Measurements from ENCODE around the gene TREML2.

TREML2 gene

DNA sequence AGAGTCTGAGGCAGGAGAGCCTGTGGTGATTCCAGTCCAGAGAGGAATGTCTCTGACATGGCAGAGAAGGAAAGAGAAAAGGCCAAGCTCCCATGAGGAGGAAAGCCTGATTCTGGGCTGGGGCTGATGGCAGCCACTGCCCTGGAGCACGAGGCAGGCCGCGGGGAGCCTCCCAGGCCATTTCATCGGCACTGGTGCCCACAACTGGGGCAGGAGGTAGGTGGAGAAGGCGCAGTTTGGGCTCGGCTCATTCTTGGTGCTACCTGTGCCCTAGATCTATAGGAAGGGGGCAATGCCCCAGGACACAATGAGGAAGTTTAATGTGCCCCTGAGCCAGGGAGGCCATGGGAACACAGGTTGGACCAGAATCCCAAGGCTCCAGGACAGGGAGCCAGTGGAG lies 44.2 kb downstream of the TREML2 start:
- Histone ChIP-seq H3K27me3 (ENCODE audit: control insufficient read depth in 1 of 2, insufficient read depth in 1 of 2, low read length in 2 of 2) (peaks cover 8 to 34% of the 10 kb centered on the region in 2 experiments), H3K4me1 (ENCODE audit: control insufficient read depth, insufficient read depth, low read depth, low read length) (peaks cover 14% of the 10 kb centered on the region), H2BK120ac (ENCODE audit: low read depth, low read length) (no peak overlapping the region), H2BK12ac (ENCODE audit: low read length in 2 of 2) (no peak overlapping the region), H3K4me2 (ENCODE audit: low read length, poor library complexity, severe bottlenecking) (no peak overlapping the region), H4K91ac (ENCODE audit: low read length) (no peak overlapping the region), H3K14ac (ENCODE audit: low read length in 2 of 2) (no peak overlapping the region), H3K79me1 (replicated peaks; ENCODE audit: low read length, poor library complexity, severe bottlenecking) (no peaks in the 10 kb centered on the region), H2BK5ac (ENCODE audit: low read depth, low read length, poor library complexity, severe bottlenecking) (no peak overlapping the region), H3K9me3 (ENCODE audit: control insufficient read depth, low read length) (no peaks in the 10 kb centered on the region), H3K18ac (ENCODE audit: low read depth in 1 of 2, low read length in 2 of 2) (no peak overlapping the region), H3K4me3 (ENCODE audit: insufficient read depth in 1 of 2, low read depth in 1 of 2, low read length in 2 of 2) (no peak overlapping the region), H3K23ac (ENCODE audit: low read length in 2 of 2) (no peak overlapping the region), H2AFZ (ENCODE audit: low read depth, low read length) (no peak overlapping the region), H3K27ac (ENCODE audit: low read length, poor library complexity, severe bottlenecking) (no peak overlapping the region), H3K4ac (ENCODE audit: low read depth in 1 of 2, low read length in 2 of 2) (no peak overlapping the region), H4K8ac (ENCODE audit: low read length) (no peak overlapping the region), H2AK5ac (ENCODE audit: low read length, severe bottlenecking) (no peak overlapping the region), H3K9ac (ENCODE audit: low read length) (no peak overlapping the region), H2BK15ac (ENCODE audit: low read depth, poor library complexity, severe bottlenecking) (no peak overlapping the region), H3K36me3 (ENCODE audit: control insufficient read depth in 1 of 2, insufficient read depth in 2 of 2, low read depth in 1 of 2, low read length in 2 of 2) (peaks cover 0 to 9% of the 10 kb centered on the region in 2 experiments)
- DNase-seq, result no peak
- 93% methylated on average over 6 of the region's 6 CpGs for WGBS

DNA sequence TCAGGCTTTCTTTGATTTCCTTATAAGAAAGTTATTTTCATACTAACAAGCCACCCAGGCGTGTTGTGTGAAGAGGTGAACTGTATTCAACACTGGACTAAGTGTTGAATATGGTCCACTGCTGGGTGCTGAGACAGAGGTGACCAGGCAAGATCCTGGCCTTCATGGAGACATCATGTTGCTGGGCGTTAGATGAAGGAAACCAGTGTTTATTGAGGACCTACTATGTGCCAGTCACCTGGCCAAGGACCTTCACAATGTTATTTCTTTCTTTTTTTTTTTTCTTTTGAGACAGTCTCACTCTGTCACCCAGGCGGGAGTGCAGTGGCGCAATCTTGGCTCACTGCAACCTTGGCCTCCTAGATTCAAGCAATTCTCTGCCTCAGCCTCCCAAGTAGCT lies 44.9 kb downstream of the TREML2 start:
- DNase-seq, result no peak
- Histone ChIP-seq H3K9ac (ENCODE audit: low read length) (no peak overlapping the region), H3K18ac (ENCODE audit: low read depth in 1 of 2, low read length in 2 of 2) (no peak overlapping the region), H2AK5ac (ENCODE audit: low read length, severe bottlenecking) (no peak overlapping the region), H3K14ac (ENCODE audit: low read length in 2 of 2) (no peak overlapping the region), H3K79me1 (replicated peaks; ENCODE audit: low read length, poor library complexity, severe bottlenecking) (no peaks in the 10 kb centered on the region), H2AFZ (ENCODE audit: low read depth, low read length) (no peak overlapping the region), H2BK12ac (ENCODE audit: low read length in 2 of 2) (no peak overlapping the region), H3K4me2 (ENCODE audit: low read length, poor library complexity, severe bottlenecking) (no peak overlapping the region), H3K23ac (ENCODE audit: low read length in 2 of 2) (no peak overlapping the region), H2BK120ac (ENCODE audit: low read depth, low read length) (no peak overlapping the region), H2BK5ac (ENCODE audit: low read depth, low read length, poor library complexity, severe bottlenecking) (no peak overlapping the region), H3K27ac (ENCODE audit: low read length, poor library complexity, severe bottlenecking) (no peak overlapping the region), H3K4me1 (ENCODE audit: control insufficient read depth, insufficient read depth, low read depth, low read length) (peaks cover 12% of the 10 kb centered on the region), H4K91ac (ENCODE audit: low read length) (no peak overlapping the region), H3K4ac (ENCODE audit: low read depth in 1 of 2, low read length in 2 of 2) (no peak overlapping the region), H3K27me3 (ENCODE audit: control insufficient read depth in 1 of 2, insufficient read depth in 1 of 2, low read length in 2 of 2) (peaks cover 5 to 34% of the 10 kb centered on the region in 2 experiments), H3K9me3 (ENCODE audit: control insufficient read depth, low read length) (no peaks in the 10 kb centered on the region), H3K36me3 (ENCODE audit: control insufficient read depth in 1 of 2, insufficient read depth in 2 of 2, low read depth in 1 of 2, low read length in 2 of 2) (peaks cover 0 to 11% of the 10 kb centered on the region in 2 experiments), H4K8ac (ENCODE audit: low read length) (no peak overlapping the region), H2BK15ac (ENCODE audit: low read depth, poor library complexity, severe bottlenecking) (no peak overlapping the region), H3K4me3 (ENCODE audit: insufficient read depth in 1 of 2, low read depth in 1 of 2, low read length in 2 of 2) (no peak overlapping the region)
- WGBS, result 85% methylated on average over 4 of the region's 4 CpGs

DNA sequence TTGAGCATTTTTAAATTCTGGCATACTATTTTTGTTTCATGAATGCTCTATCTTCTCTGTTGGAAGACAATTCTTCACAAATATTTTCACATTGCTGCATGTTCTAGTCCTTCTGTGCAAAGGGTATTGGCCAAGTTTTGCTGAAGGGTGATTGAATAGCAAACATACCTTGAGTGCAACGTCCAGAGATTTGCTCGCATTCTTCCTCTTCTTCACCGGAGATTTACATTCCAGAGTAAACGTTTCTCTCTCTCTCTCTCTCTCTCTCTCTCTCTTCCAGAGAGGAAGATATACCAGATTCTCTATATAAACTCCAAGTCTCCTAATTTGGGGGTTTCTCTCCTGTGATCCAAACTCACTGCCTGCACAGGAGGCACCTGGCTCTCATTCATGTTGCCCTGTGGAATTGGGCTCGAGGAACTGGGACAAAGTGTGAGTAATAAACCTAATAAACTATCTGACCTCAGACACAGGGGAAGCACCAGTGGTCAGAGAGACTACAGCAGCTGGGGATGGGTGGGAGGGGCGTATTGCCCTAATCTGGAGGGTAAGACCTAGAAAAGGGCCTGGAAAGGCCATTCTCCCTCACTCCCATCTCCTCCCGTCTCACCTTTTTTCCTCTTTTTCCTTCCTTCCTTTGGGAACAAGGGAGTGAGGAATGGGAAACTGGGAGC lies 45.7 kb downstream of the TREML2 start:
- WGBS, result 54% methylated on average over 4 of the region's 7 CpGs
- Histone ChIP-seq H2AFZ (ENCODE audit: low read depth, low read length) (no peak overlapping the region), H3K4me1 (ENCODE audit: control insufficient read depth, insufficient read depth, low read depth, low read length) (peaks cover 12% of the 10 kb centered on the region), H3K27ac (ENCODE audit: low read length, poor library complexity, severe bottlenecking) (peak overlapping the region; percentile 52), H3K36me3 (ENCODE audit: control insufficient read depth in 1 of 2, insufficient read depth in 2 of 2, low read depth in 1 of 2, low read length in 2 of 2) (peaks cover 0 to 11% of the 10 kb centered on the region in 2 experiments), H3K27me3 (ENCODE audit: control insufficient read depth in 1 of 2, insufficient read depth in 1 of 2, low read length in 2 of 2) (peaks cover 5 to 27% of the 10 kb centered on the region in 2 experiments), H3K4me2 (ENCODE audit: low read length, poor library complexity, severe bottlenecking) (no peak overlapping the region), H3K14ac (ENCODE audit: low read length in 2 of 2) (no peak overlapping the region), H3K4ac (ENCODE audit: low read depth in 1 of 2, low read length in 2 of 2) (no peak overlapping the region), H3K4me3 (ENCODE audit: insufficient read depth in 1 of 2, low read depth in 1 of 2, low read length in 2 of 2) (no peak overlapping the region), H3K23ac (ENCODE audit: low read length in 2 of 2) (no peak overlapping the region), H3K9ac (ENCODE audit: low read length) (no peak overlapping the region), H2BK120ac (ENCODE audit: low read depth, low read length) (no peak overlapping the region), H4K91ac (ENCODE audit: low read length) (no peak overlapping the region), H2BK12ac (ENCODE audit: low read length in 2 of 2) (no peak overlapping the region), H2BK5ac (ENCODE audit: low read depth, low read length, poor library complexity, severe bottlenecking) (no peak overlapping the region), H3K9me3 (ENCODE audit: control insufficient read depth, low read length) (no peaks in the 10 kb centered on the region), H2AK5ac (ENCODE audit: low read length, severe bottlenecking) (no peak overlapping the region), H2BK15ac (ENCODE audit: low read depth, poor library complexity, severe bottlenecking) (no peak overlapping the region), H3K79me1 (replicated peaks; ENCODE audit: low read length, poor library complexity, severe bottlenecking) (no peaks in the 10 kb centered on the region), H3K18ac (ENCODE audit: low read depth in 1 of 2, low read length in 2 of 2) (no peak overlapping the region), H4K8ac (ENCODE audit: low read length) (no peak overlapping the region)
- DNase-seq, result peak; percentile 2

DNA sequence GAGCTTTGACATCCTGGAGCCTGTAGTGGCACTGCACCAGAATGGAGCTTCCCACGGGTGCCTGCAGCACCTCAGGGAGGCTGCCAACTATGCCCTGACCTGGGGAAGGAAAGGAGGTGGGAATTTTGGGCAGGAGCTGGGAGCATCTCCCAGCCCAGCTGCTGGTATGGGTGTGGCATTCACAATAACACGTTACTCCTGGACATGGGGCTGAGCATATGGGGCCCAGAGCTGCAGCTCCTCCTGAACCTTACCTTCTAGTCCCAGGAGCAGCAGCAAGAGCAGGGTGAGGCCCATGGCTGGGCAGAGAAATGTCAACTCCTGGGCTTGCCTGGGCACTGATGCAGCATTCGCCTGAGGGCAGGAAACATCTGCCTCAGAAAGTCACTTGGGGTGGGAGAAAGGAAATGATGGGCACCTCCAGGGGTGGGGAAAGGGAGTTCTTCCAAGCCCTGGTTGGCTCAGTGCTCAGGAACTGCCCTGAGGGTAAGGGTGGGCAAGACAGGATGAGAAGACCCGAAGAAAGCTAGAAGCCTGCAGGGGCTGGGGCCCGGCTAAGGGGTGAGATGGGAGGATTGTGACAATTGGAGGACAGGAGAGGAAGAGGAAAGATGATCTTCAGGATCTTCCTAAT lies 46.8 kb downstream of the TREML2 start, which contains the start of gene TREML1:
TREML1 (minus strand) TSS at position 356 of the 634 bp plus-strand sequence; CDS start at position 297, 59 bp downstream.
- no peak for DNase-seq
- no peak within 1 kb of the TSS for H3K4ac ChIP-seq (ENCODE audit: low read depth in 1 of 2, low read length in 2 of 2)
- no peak within 1 kb of the TSS for H3K27ac ChIP-seq (ENCODE audit: low read length, poor library complexity, severe bottlenecking)
- H3K18ac ChIP-seq (ENCODE audit: low read depth in 1 of 2, low read length in 2 of 2), result no peak within 1 kb of the TSS
- no peak within 1 kb of the TSS for H3K14ac ChIP-seq (ENCODE audit: low read length in 2 of 2)
- H3K4me3 ChIP-seq (ENCODE audit: insufficient read depth in 1 of 2, low read depth in 1 of 2, low read length in 2 of 2), result no peak within 1 kb of the TSS
- no peak within 1 kb of the TSS for H4K91ac ChIP-seq (ENCODE audit: low read length)
- no peak within 1 kb of the TSS for H2BK5ac ChIP-seq (ENCODE audit: low read depth, low read length, poor library complexity, severe bottlenecking)
- H2AK5ac ChIP-seq (ENCODE audit: low read length, severe bottlenecking), result no peak within 1 kb of the TSS
- H2AFZ ChIP-seq (ENCODE audit: low read depth, low read length), result no peak within 1 kb of the TSS
- no peak within 1 kb of the TSS for H3K9ac ChIP-seq (ENCODE audit: low read length)
- peaks cover 0 to 14% of the 10 kb centered on the region in 2 experiments for H3K36me3 ChIP-seq (ENCODE audit: control insufficient read depth in 1 of 2, insufficient read depth in 2 of 2, low read depth in 1 of 2, low read length in 2 of 2)
- peaks cover 5 to 23% of the 10 kb centered on the region in 2 experiments for H3K27me3 ChIP-seq (ENCODE audit: control insufficient read depth in 1 of 2, insufficient read depth in 1 of 2, low read length in 2 of 2)
- H4K8ac ChIP-seq (ENCODE audit: low read length), result no peak within 1 kb of the TSS
- H3K4me2 ChIP-seq (ENCODE audit: low read length, poor library complexity, severe bottlenecking), result no peak within 1 kb of the TSS
- H3K23ac ChIP-seq (ENCODE audit: low read length in 2 of 2), result no peak within 1 kb of the TSS
- peaks cover 12% of the 10 kb centered on the region for H3K4me1 ChIP-seq (ENCODE audit: control insufficient read depth, insufficient read depth, low read depth, low read length)
- no peaks in the 10 kb centered on the region for H3K79me1 ChIP-seq (replicated peaks; ENCODE audit: low read length, poor library complexity, severe bottlenecking)
- H2BK120ac ChIP-seq (ENCODE audit: low read depth, low read length), result no peak within 1 kb of the TSS
- H3K9me3 ChIP-seq (ENCODE audit: control insufficient read depth, low read length), result no peaks in the 10 kb centered on the region
- no peak within 1 kb of the TSS for H2BK12ac ChIP-seq (ENCODE audit: low read length in 2 of 2)
- WGBS, result 67% methylated on average over 5 of the region's 5 CpGs
- H2BK15ac ChIP-seq (ENCODE audit: low read depth, poor library complexity, severe bottlenecking), result no peak within 1 kb of the TSS

Measured in mesenchymal stem cell (in vitro differentiated cells and primary cell).